HPDE6-E6E7 (cell line): ENCODE data around the gene PPP1R9B.

Experiments
- DNase-seq: peaks from one replicate; pipeline ENCODE4 v3.0.0; 2011; ENCODE audit warnings: missing footprints; ENCODE audit errors: extremely low spot score

The PPP1R9B gene

GRCh38 chr17:50155115-50155819 lies 4.8 kb upstream of the PPP1R9B start:
- DNase-seq = no peak

GRCh38 chr17:50154604-50155003 lies 4.1 kb upstream of the PPP1R9B start:
- DNase-seq = no peak

GRCh38 chr17:50153650-50154575 lies 3.4 kb upstream of the PPP1R9B start:
- DNase-seq = no peak

- no peak for DNase-seq
Observed at GRCh38 chr17:50152736-50153135, 2.3 kb upstream of the PPP1R9B start.

- DNase-seq = peak; percentile 95
Observed at GRCh38 chr17:50151937-50152547, 1.6 kb upstream of the PPP1R9B start.

GRCh38 chr17:50151041-50151936 lies 812 bp upstream of the PPP1R9B start:
- DNase-seq = peak; percentile 97

- DNase-seq = no peak
Observed at GRCh38 chr17:50149417-50150353, 792 bp downstream of the PPP1R9B start.

- DNase-seq = no peak
Observed at GRCh38 chr17:50149091-50149416, 1.4 kb downstream of the PPP1R9B start.

GRCh38 chr17:50148226-50149090 lies 2.0 kb downstream of the PPP1R9B start:
- DNase-seq = peak; percentile 84

GRCh38 chr17:50147841-50148225 lies 2.6 kb downstream of the PPP1R9B start:
- DNase-seq = no peak

- DNase-seq = no peak
Observed at GRCh38 chr17:50146927-50147665, 3.4 kb downstream of the PPP1R9B start.

- DNase-seq = no peak
Observed at GRCh38 chr17:50146230-50146926, 4.1 kb downstream of the PPP1R9B start.

GRCh38 chr17:50145532-50146229 lies 4.8 kb downstream of the PPP1R9B start:
- DNase-seq = no peak

GRCh38 chr17:50144845-50145531 lies 5.5 kb downstream of the PPP1R9B start:
- no peak for DNase-seq

- no peak for DNase-seq
Observed at GRCh38 chr17:50144355-50144754, 6.1 kb downstream of the PPP1R9B start.

- DNase-seq = no peak
Observed at GRCh38 chr17:50143461-50144176, 6.9 kb downstream of the PPP1R9B start.
